GM18868 (cell line): ENCODE results near the gene SMIM1.

Experiments used
- ATAC-seq: cut with Tn5 transposase; IDR thresholded peaks from one replicate; pipeline ENCODE4 v1.9.1; 2021; ENCODE audit warnings: mild to moderate bottlenecking, moderate library complexity; ENCODE audit not compliant: unreplicated experiment

The SMIM1 gene

DNA sequence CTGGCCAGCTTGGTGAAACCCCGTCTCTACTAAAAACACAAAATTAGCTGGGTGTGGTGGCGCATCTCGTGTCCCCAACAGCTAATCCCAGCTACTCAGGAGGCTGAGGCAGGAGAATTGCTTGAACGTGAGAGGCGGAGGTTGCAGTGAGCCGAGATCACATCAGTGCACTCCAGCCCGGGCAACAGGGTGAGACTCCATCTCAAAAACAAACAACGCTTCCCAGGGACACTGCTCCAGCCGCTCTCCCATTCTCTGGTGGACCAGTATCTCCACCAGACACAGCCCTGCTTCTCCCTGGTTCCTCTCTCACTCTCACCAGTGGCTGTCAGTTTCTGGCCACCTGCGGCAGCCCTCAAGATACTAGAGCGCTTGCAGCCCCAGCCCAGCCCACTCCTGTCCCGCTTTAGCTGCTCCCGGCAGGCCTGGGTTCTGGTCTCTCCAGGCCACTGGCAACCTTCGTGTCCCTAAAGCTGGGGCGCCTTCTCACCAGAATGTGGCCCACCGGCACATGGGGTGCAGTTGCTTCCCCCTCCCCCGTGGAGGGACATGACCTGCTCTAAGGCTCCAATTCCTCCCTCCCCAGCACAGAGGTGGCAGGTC is 44.7 kb downstream of the SMIM1 start:
- ATAC-seq, result no peak

DNA sequence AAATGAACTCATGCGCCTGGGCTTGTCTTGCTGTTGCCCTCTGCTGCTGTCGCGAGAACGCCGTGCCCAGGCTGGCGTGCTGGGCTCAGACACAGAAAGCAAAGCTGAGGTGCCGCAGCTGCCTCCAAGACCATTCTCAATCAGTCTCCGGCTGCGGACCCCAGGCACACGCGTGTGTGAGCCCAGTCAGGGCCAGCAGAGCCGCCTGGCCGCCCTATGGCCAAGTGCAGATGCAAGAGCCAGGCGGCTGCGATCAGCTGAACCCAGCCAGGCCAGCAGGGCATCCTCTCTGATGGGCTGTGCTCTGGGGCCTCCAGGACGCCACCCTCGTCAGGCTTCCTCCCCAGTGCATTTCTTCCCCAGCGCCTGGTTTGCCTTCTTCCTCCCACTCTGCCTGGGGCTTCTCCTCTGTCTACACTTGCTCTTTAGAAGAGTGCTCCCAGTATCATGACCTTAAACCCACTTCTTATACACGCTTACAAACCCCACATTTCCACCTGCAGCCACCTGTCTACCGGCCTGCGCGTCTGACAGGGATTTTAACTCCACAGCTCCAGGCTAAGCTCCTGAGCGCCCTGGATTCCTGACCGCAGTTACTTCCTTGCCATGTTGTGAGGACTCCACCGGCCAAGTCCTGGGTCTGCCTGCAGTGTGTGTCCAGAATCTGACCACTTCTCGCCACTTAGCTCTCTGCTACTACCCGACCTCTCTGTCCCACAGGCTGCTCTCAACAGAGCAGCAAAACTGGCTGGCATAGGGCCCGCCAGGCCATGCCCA is 45.5 kb downstream of the SMIM1 start:
- ATAC-seq, result no peak

DNA sequence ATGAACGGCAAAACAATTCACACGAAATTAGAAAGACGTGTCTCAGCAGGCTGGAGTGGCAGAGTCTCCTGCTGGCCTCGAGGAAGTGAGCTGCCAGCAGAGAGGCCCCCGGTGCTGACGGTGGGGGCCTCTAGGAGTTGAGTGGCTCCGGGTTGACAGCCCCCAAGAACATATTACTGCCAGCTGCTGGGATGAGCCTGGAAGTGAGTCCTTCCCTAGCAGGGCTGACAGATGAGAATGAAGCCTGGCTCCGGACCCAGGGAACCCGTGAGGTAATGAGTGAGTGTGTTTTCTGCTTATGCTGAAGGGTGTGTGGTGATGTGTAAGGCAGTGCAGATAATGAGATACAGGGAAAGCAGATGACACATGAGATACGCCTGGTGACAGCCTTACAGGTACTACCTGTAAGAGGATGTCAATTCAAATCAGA is 47.2 kb downstream of the SMIM1 start:
- no peak for ATAC-seq

DNA sequence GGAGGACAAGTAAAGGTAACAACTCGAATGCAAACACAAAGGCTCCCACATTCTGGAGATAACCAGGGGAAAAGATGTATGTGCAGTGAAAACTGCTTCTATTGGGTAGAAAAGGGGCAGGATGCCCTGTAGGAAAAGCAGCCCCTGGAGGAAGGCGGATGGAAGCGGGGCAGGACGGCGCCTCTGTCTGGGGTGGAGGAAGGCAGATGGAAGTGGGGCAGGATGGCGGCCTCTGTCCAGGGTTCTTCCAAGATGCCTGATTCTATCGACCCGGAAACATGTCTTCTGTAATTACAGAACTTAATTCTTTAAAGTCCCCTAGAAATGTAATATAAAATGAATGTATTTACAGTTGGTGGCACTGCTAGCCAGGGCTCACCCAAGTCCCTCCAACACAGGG is 47.8 kb downstream of the SMIM1 start:
- ATAC-seq, result no peak

DNA sequence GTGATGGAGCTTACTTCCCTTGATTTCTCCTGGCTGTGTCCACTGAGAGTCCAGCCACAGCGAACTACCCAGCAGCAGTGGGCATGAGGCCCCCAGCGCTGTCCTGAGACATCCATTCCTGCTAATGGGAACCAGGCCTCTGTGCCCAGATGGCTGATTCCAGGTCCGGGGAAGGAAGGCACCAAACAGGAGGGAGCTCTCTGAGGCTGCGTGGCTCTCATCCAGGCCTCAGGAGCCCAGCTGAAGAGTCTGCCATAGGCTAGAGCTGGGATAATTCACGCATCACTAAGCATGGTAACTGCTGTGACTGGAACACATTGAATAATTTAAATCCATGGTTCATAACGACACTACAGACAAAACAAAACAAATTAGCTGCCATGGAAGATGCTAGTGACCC is 48.5 kb downstream of the SMIM1 start:
- ATAC-seq, result no peak

DNA sequence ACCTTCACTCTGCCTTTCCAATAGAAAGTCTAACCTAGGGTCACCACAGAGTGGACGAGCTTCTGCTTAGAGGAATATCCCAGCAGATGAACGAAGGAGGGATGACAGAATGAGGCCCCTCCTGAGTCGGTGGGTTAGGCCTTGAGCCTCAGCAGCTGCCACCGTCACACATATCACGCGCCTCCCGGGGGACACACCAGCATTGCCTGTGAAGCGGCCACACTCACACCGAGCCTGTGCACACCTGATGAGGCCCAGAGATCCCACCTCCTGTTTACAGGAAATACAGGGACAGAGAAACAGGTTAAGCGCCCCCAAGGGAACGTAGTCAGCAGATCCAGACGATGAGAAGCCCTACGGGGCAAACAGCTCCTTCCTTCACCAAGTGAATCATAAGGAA is 48.9 kb downstream of the SMIM1 start:
- no peak for ATAC-seq

DNA sequence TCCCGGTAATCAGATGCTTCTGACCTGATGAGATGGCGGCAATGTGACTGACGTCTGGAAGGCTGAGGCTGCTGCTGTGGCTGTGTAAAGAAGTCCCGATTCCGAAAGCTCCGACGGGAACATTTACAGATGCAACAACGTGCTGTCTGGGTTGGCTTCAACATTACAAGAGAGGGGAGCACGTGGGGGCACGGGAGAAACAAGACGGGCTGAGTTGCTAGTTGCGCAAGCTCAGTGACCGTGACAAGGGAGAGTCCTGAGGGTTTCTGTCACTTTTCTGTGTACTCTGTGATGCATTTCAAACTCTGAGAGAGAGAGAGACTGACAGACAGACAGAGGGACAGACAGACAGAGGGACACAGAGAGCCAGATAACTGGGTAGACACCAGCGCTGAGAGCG is 49.4 kb downstream of the SMIM1 start:
- no peak for ATAC-seq

DNA sequence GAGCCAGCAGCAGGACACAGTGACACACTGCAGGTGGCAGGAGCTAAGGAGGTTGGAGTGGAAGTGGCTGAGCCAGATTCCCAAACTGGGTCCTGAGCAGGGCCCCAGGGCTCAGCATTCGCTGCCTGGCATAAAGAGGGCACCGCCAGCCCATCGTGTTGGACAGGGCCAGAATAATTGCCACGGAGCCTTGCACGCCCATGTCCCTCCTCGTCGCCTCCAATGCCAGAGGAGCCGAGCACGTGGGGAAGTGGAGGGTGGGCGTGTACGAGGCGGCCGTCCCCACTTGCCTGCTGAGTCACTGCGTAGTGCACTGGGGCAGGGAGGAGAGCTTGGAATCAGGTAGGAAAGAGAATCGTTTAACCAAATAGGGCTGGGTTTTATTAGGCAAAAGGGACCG is 49.9 kb downstream of the SMIM1 start:
- ATAC-seq, result no peak

DNA sequence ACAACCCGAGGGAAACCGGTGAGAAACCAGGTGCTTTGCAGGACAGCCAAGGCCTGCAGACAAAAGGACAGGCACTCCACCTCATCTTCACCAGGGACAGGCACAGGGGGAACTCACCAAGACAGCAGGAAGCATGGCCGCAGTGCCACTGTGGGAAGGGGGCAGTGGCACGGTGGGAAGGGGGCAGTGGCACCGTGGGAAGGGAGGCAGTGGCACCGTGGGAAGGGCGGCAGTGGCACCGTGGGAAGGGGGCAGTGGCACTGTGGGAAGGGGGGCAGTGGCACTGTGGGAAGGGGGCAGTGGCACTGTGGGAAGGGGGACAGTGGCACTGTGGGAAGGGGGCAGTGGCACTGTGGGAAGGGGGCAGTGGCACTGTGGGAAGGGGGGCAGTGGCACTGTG is 52.1 kb downstream of the SMIM1 start:
- no peak for ATAC-seq

DNA sequence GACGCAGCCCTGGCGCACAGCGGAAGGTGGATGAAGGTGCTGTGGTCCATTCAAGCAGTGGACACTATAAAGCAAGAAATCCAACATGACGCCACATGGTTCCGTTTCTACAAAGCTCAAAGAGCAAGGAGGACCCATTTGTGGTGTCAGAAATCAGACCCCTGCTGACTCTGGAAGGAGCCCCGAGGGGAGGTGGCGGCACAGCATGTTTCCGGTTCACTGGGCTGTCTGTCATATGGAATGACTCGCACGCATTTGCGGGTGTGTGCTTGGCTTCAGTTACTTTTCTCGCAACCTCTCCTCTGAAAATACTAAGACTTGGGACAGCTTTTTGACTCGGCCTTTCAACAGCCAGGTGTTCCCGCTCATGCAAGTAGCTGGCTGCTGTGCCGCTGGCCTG is 52.8 kb downstream of the SMIM1 start:
- ATAC-seq, result no peak
